PC-9 (cell line): ENCODE results near the gene DSCAML1. TPM values are rescaled to one million over a fixed set of nuclear protein-coding genes. Genes with fewer than 3 reads are reported as not detected.

ENCODE experiments used
- BruUV-seq: library from RNA; stranded (reverse); fragments of 400-500 nt; replicated peaks from 2 replicates; lab custom pipeline; 2021; lab: Mats Ljungman, UMichigan
- CTCF ChIA-PET: fragments of 300-600 bp; sonication (Branson Sonifier 250); formaldehyde crosslinking; loops from one replicate; lab custom pipeline; 2022; ENCODE audit warnings: antibody characterized with exemption; lab: Charles Lee
- POLR2A ChIA-PET: fragments of 300-600 bp; sonication (Branson Sonifier 250); formaldehyde crosslinking; loops from one replicate; lab custom pipeline; 2022; ENCODE audit warnings: antibody characterized with exemption; ENCODE audit not compliant: unreplicated experiment; lab: Charles Lee
- DNase-seq, 2 experiments: peaks; one replicate each; pipeline versions ENCODE4 v3.0.0 to v3.0.0-alpha.2; 2015 to 2022; ENCODE audit warnings: mixed read lengths in 1 of 2
- H2AFZ ChIP-seq: fragments of 200-600 bp; sonication (generic); 2 replicates; pipeline ENCODE4 v1.8.1; 2017; ENCODE audit warnings: antibody characterized with exemption
- H3F3A ChIP-seq: fragments of 200-600 bp; sonication (generic); 2 replicates; pipeline ENCODE4 v1.8.1; 2017; ENCODE audit warnings: antibody characterized with exemption, mild to moderate bottlenecking, low read depth; ENCODE audit not compliant: insufficient read depth
- H3K27ac ChIP-seq: fragments of 200-600 bp; sonication (generic); 2 replicates; pipeline ENCODE4 v1.6.1; 2016; ENCODE audit warnings: mixed run types
- H3K27me3 ChIP-seq: fragments of 200-600 bp; sonication (generic); 2 replicates; pipeline ENCODE4 v1.6.1; 2016; ENCODE audit warnings: low read depth, mixed run types; ENCODE audit not compliant: insufficient read depth
- H3K36me3 ChIP-seq: fragments of 200-600 bp; sonication (generic); 2 replicates; pipeline ENCODE4 v1.6.1; 2016; ENCODE audit warnings: low read depth, mixed run types
- H3K4me1 ChIP-seq: fragments of 200-600 bp; sonication (generic); replicated peaks from 2 replicates; pipeline ENCODE4 v1.6.1; 2016; ENCODE audit warnings: mixed run types; ENCODE audit not compliant: insufficient read depth
- H3K4me2 ChIP-seq: fragments of 200-600 bp; sonication (generic); 2 replicates; pipeline ENCODE4 v1.6.1; 2017; ENCODE audit warnings: mixed run types
- H3K4me3 ChIP-seq: fragments of 200-600 bp; sonication (generic); 2 replicates; pipeline ENCODE4 v1.6.1; 2016; ENCODE audit warnings: mixed run types
- H3K79me2 ChIP-seq: fragments of 200-600 bp; sonication (generic); 2 replicates; pipeline ENCODE4 v1.6.1; 2017; ENCODE audit warnings: low read depth, mixed run types
- H3K9me2 ChIP-seq: fragments of 200-600 bp; sonication (generic); 2 replicates; pipeline ENCODE4 v1.8.1; 2017; ENCODE audit warnings: mild to moderate bottlenecking; ENCODE audit not compliant: insufficient read depth
- H3K9me3 ChIP-seq: fragments of 200-600 bp; sonication (generic); 2 replicates; pipeline ENCODE4 v1.8.1; 2016; ENCODE audit warnings: low read depth; ENCODE audit not compliant: insufficient read depth
- H4K20me1 ChIP-seq: fragments of 200-600 bp; sonication (generic); 2 replicates; pipeline ENCODE4 v1.8.1; 2017; ENCODE audit not compliant: insufficient read depth
- EZH2 ChIP-seq: fragments of 200-600 bp; sonication (generic); IDR thresholded peaks from 2 replicates; pipeline ENCODE4 v1.8.0; 2017; ENCODE audit warnings: antibody characterized with exemption, low read depth
- intact Hi-C: fragments of 100-400 bp; cut with micrococcal nuclease; formaldehyde crosslinking; loops from one replicate; pipeline ENCODE4 v1.10.0; 2022; ENCODE audit not compliant: unreplicated experiment
- total RNA-seq: library from RNA; stranded (reverse); gene quantifications from 2 replicates; pipeline ENCODE4 v1.2.3, GENCODE V29; 2021
- TF ChIP-seq, protein P1 (sequence below): fragments of 200-600 bp; sonication (generic); conservative IDR thresholded peaks from 2 replicates; pipeline ENCODE4 v1.6.1; 2017; ENCODE audit warnings: mixed run types, antibody characterized with exemption, mild to moderate bottlenecking, moderate library complexity

Gene DSCAML1
- total RNA-seq, 1 experiment from 2014 or later = not detected

GRCh38 chr11:117467770-117468169 is 329.2 kb downstream of the DSCAML1 start:
- TF ChIP-seq, protein P1, sequence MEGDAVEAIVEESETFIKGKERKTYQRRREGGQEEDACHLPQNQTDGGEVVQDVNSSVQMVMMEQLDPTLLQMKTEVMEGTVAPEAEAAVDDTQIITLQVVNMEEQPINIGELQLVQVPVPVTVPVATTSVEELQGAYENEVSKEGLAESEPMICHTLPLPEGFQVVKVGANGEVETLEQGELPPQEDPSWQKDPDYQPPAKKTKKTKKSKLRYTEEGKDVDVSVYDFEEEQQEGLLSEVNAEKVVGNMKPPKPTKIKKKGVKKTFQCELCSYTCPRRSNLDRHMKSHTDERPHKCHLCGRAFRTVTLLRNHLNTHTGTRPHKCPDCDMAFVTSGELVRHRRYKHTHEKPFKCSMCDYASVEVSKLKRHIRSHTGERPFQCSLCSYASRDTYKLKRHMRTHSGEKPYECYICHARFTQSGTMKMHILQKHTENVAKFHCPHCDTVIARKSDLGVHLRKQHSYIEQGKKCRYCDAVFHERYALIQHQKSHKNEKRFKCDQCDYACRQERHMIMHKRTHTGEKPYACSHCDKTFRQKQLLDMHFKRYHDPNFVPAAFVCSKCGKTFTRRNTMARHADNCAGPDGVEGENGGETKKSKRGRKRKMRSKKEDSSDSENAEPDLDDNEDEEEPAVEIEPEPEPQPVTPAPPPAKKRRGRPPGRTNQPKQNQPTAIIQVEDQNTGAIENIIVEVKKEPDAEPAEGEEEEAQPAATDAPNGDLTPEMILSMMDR = no peak
- TF ChIP-seq EZH2 = no peak
- H3F3A ChIP-seq = no peaks in the 10 kb centered on the region
- ChIA-PET CTCF (no interaction called here), POLR2A (no interaction called here)
- DNase-seq = no peak
- H3K9me2 ChIP-seq = no peaks in the 10 kb centered on the region
- H3K9me3 ChIP-seq = no peaks in the 10 kb centered on the region
- H3K27ac ChIP-seq = no peak overlapping the region
- no peaks in the 10 kb centered on the region for H3K4me1 ChIP-seq
- intact Hi-C loops = no loop called here
- no peaks in the 10 kb centered on the region for H3K36me3 ChIP-seq
- H3K27me3 ChIP-seq = peaks cover 100% of the 10 kb centered on the region
- H3K79me2 ChIP-seq = no peaks in the 10 kb centered on the region
- no TSS peak for BruUV-seq
- H3K4me2 ChIP-seq = no peak overlapping the region
- no peaks in the 10 kb centered on the region for H4K20me1 ChIP-seq
- no peak overlapping the region for H3K4me3 ChIP-seq
- no peak overlapping the region for H2AFZ ChIP-seq

GRCh38 chr11:117466966-117467365 is 330.1 kb downstream of the DSCAML1 start:
- Histone ChIP-seq H3K4me1 (no peaks in the 10 kb centered on the region), H2AFZ (no peak overlapping the region), H3K4me2 (no peak overlapping the region), H3K79me2 (no peaks in the 10 kb centered on the region), H3K4me3 (no peak overlapping the region), H3K27ac (no peak overlapping the region), H4K20me1 (0 out of 2 replicates have a peak, but pooled peaks cover under 1% of the 10 kb centered on the region), H3F3A (no peaks in the 10 kb centered on the region), H3K9me3 (no peaks in the 10 kb centered on the region), H3K9me2 (no peaks in the 10 kb centered on the region), H3K27me3 (peaks cover 100% of the 10 kb centered on the region), H3K36me3 (no peaks in the 10 kb centered on the region)
- no peak for DNase-seq
- ChIA-PET POLR2A (interaction anchor here (0.6 kb wide), 1 partner anchor 638 kb away, joined by 7 read pairs; no protein-coding TSS in a partner anchor), CTCF (no interaction called here)
- TF ChIP-seq, protein P1 = no peak
- TF ChIP-seq EZH2 = no peak
- intact Hi-C loops = no loop called here
- no TSS peak for BruUV-seq

- Histone ChIP-seq H3K27ac (no peak overlapping the region), H3K36me3 (no peaks in the 10 kb centered on the region), H3K4me1 (no peaks in the 10 kb centered on the region), H3F3A (no peaks in the 10 kb centered on the region), H3K9me3 (no peaks in the 10 kb centered on the region), H3K4me3 (no peak overlapping the region), H3K9me2 (no peaks in the 10 kb centered on the region), H3K27me3 (peaks cover 100% of the 10 kb centered on the region), H3K4me2 (no peak overlapping the region), H2AFZ (no peak overlapping the region), H3K79me2 (no peaks in the 10 kb centered on the region), H4K20me1 (0 out of 2 replicates have a peak, but pooled peaks cover 3% of the 10 kb centered on the region)
- ChIA-PET CTCF (no interaction called here), POLR2A (no interaction called here)
- no TSS peak for BruUV-seq
- no peak for TF ChIP-seq EZH2
- TF ChIP-seq, protein P1 = no peak
- intact Hi-C loops = no loop called here
- DNase-seq = no peak
Observed at GRCh38 chr11:117465236-117465997, 331.6 kb downstream of the DSCAML1 start.
